PC-3 (cell line): ENCODE data around the gene MFAP2. TPM values are rescaled to one million over a fixed set of nuclear protein-coding genes. Genes with fewer than 3 reads are reported as not detected.

Source experiments
- ATAC-seq: fragments of 200-7000 bp; cut with Tn5 transposase; 2 replicates; pipeline ENCODE4 v1.9.1; 2020; ENCODE audit warnings: mild to moderate bottlenecking, moderate library complexity
- BruUV-seq: library from RNA; stranded (reverse); fragments of 400-500 nt; replicated peaks from 2 replicates; lab custom pipeline; 2021; lab: Mats Ljungman, UMichigan
- CTCF ChIA-PET: fragments of 300-600 bp; sonication (Branson Sonifier 250); formaldehyde crosslinking; loops from one replicate; lab custom pipeline; 2022; ENCODE audit warnings: antibody characterized with exemption; lab: Charles Lee
- POLR2A ChIA-PET: fragments of 300-600 bp; sonication (Branson Sonifier 250); formaldehyde crosslinking; loops from one replicate; lab custom pipeline; 2022; ENCODE audit warnings: antibody characterized with exemption; ENCODE audit not compliant: unreplicated experiment; lab: Charles Lee
- DNase-seq: peaks from one replicate; pipeline ENCODE4 v3.0.0-alpha.2; 2015
- H2AFZ ChIP-seq: fragments of 300-600 bp; sonication (generic); 2 replicates; pipeline ENCODE4 v1.6.0; 2016; ENCODE audit warnings: antibody characterized with exemption, low read length
- H3F3A ChIP-seq: fragments of 300-600 bp; sonication (generic); one replicate; pipeline ENCODE4 v1.6.0; 2017; ENCODE audit warnings: antibody characterized with exemption, low read length, control low read depth, mild to moderate bottlenecking; ENCODE audit not compliant: unreplicated experiment
- H3K27ac ChIP-seq: fragments of 300-600 bp; sonication (generic); 2 replicates; pipeline ENCODE4 v1.5.1; 2016; ENCODE audit warnings: mild to moderate bottlenecking, low read length
- H3K27me3 ChIP-seq: fragments of 300-600 bp; sonication (generic); 2 replicates; pipeline ENCODE4 v1.6.1; 2016; ENCODE audit warnings: low read length, mixed read lengths
- H3K36me3 ChIP-seq: fragments of 300-600 bp; sonication (generic); 2 replicates; pipeline ENCODE4 v1.6.1; 2016; ENCODE audit warnings: low read depth, mixed run types, low read length, mixed read lengths
- H3K4me1 ChIP-seq: fragments of 300-600 bp; sonication (generic); 2 replicates; pipeline ENCODE4 v1.5.1; 2016; ENCODE audit warnings: low read length; ENCODE audit not compliant: insufficient read depth
- H3K4me2 ChIP-seq: fragments of 300-600 bp; sonication (generic); 2 replicates; pipeline ENCODE4 v1.6.0; 2016; ENCODE audit warnings: low read length
- H3K4me3 ChIP-seq: fragments of 300-600 bp; sonication (generic); 2 replicates; pipeline ENCODE4 v1.5.1; 2016; ENCODE audit warnings: mild to moderate bottlenecking, low read length, mixed read lengths
- H3K79me2 ChIP-seq: fragments of 300-600 bp; sonication (generic); 2 replicates; pipeline ENCODE4 v1.6.1; 2017; ENCODE audit warnings: low read length, mixed read lengths
- H3K9ac ChIP-seq: fragments of 300-600 bp; sonication (generic); 2 replicates; pipeline ENCODE4 v1.6.0; 2016; ENCODE audit warnings: mild to moderate bottlenecking, low read length
- H3K9me2 ChIP-seq: fragments of 300-600 bp; sonication (generic); replicated peaks from 2 replicates; pipeline ENCODE4 v1.6.1; 2016; ENCODE audit warnings: mixed run types, low read length, mixed read lengths
- H3K9me3 ChIP-seq: fragments of 300-600 bp; sonication (generic); 2 replicates; pipeline ENCODE4 v1.6.1; 2016; ENCODE audit warnings: low read length, mixed read lengths
- H4K20me1 ChIP-seq: fragments of 300-600 bp; sonication (generic); 2 replicates; pipeline ENCODE4 v1.6.1; 2016; ENCODE audit warnings: low read length, mixed read lengths
- EZH2 ChIP-seq: fragments of 300-600 bp; sonication (generic); IDR thresholded peaks from one replicate; pipeline ENCODE4 v1.6.1; 2017; ENCODE audit warnings: antibody characterized with exemption, mild to moderate bottlenecking, low read length; ENCODE audit not compliant: unreplicated experiment
- EZH2phosphoT487 ChIP-seq: fragments of 300-600 bp; sonication (generic); IDR thresholded peaks from 2 replicates; pipeline ENCODE4 v1.6.1; 2018; ENCODE audit warnings: mild to moderate bottlenecking, antibody characterized with exemption, low read length, borderline replicate concordance
- intact Hi-C: fragments of 100-400 bp; cut with micrococcal nuclease; formaldehyde crosslinking; loops from 2 replicates; pipeline ENCODE4 v1.9.0; 2023
- total RNA-seq: library from RNA; depleted of rRNA; stranded (reverse); fragments of >200 nt; gene quantifications from 2 replicates; pipeline ENCODE4 v1.2.3, GENCODE V29; 2014
- TF ChIP-seq, protein P1 (sequence below): fragments of 300-600 bp; sonication (generic); conservative IDR thresholded peaks from 2 replicates; pipeline ENCODE4 v1.5.1; 2017; ENCODE audit warnings: antibody characterized with exemption, low read depth, mild to moderate bottlenecking, low read length

MFAP2 gene
- total RNA-seq, 1 experiment from 2014 or later = 1.8 TPM

DNA sequence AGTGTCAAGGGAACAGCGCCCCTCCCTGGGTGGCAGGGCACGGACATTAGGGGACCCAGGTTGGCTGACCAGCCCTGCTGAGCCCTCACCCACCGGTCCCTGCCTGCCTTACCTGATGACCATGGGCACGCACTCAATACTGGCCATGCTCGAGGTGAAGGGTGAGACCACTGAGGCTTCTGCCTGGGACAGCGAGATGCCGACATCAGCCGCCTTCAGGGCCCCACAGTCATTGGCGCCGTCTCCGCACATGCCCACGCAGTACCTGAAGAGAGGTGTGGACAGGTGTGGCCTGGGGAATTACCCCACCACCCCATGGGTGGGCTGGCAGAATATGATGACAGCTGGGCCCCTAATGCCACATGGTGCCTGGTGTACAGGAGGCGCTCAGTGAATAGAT is 7.8 kb upstream of the MFAP2 start:
- H3F3A ChIP-seq = no peaks in the 10 kb centered on the region
- intact Hi-C loops = no loop called here
- H3K4me2 ChIP-seq = no peak overlapping the region
- H4K20me1 ChIP-seq = no peaks in the 10 kb centered on the region
- POLR2A ChIA-PET = no interaction called here
- H3K4me3 ChIP-seq = no peak overlapping the region
- no peak overlapping the region for H3K9ac ChIP-seq
- TF ChIP-seq EZH2phosphoT487 (no peak), EZH2 (no peak)
- TF ChIP-seq, protein P1, sequence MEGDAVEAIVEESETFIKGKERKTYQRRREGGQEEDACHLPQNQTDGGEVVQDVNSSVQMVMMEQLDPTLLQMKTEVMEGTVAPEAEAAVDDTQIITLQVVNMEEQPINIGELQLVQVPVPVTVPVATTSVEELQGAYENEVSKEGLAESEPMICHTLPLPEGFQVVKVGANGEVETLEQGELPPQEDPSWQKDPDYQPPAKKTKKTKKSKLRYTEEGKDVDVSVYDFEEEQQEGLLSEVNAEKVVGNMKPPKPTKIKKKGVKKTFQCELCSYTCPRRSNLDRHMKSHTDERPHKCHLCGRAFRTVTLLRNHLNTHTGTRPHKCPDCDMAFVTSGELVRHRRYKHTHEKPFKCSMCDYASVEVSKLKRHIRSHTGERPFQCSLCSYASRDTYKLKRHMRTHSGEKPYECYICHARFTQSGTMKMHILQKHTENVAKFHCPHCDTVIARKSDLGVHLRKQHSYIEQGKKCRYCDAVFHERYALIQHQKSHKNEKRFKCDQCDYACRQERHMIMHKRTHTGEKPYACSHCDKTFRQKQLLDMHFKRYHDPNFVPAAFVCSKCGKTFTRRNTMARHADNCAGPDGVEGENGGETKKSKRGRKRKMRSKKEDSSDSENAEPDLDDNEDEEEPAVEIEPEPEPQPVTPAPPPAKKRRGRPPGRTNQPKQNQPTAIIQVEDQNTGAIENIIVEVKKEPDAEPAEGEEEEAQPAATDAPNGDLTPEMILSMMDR = no peak
- no peaks in the 10 kb centered on the region for H3K9me2 ChIP-seq
- BruUV-seq = no TSS peak
- H3K27me3 ChIP-seq = no peaks in the 10 kb centered on the region
- H3K36me3 ChIP-seq = no peaks in the 10 kb centered on the region
- H3K4me1 ChIP-seq = peaks cover 21% of the 10 kb centered on the region
- no peak for DNase-seq
- CTCF ChIA-PET = no interaction called here
- no peaks in the 10 kb centered on the region for H3K79me2 ChIP-seq
- no peak for ATAC-seq
- H3K9me3 ChIP-seq = no peaks in the 10 kb centered on the region
- H2AFZ ChIP-seq = no peak overlapping the region
- H3K27ac ChIP-seq = no peak overlapping the region

DNA sequence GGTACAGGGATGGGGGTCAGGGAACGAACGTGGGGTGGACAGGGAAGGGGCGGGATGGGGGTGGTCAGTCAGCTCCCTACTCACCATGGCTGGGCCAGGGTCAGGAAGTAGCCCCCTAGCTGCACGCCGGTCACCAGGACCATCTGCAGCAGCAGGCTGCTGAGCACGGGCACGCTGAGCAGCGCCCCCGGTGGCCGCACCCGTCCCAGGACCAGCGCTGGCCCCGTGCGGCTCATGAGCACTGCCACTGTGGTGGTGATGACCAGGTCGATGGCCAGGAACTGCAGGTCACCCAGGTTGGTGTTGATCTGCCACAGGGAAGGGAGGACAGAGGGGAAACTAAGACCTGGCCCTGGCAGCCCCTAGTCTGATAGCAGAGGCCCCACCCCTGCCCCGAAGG is 6.5 kb upstream of the MFAP2 start:
- no peaks in the 10 kb centered on the region for H4K20me1 ChIP-seq
- no peaks in the 10 kb centered on the region for H3K9me3 ChIP-seq
- H3K27ac ChIP-seq = no peak overlapping the region
- no peak overlapping the region for H3K4me3 ChIP-seq
- POLR2A ChIA-PET = no interaction called here
- H3K4me2 ChIP-seq = no peak overlapping the region
- H2AFZ ChIP-seq = no peak overlapping the region
- H3K27me3 ChIP-seq = no peaks in the 10 kb centered on the region
- CTCF ChIA-PET = interaction anchor here (0.9 to 1.0 kb wide), 2 partner anchors 17 to 26 kb away, joined by 3 read pairs; no protein-coding TSS in a partner anchor
- H3K9me2 ChIP-seq = no peaks in the 10 kb centered on the region
- BruUV-seq = no TSS peak
- DNase-seq (no peak), ATAC-seq (no peak)
- no peak overlapping the region for H3K9ac ChIP-seq
- H3F3A ChIP-seq = no peaks in the 10 kb centered on the region
- H3K4me1 ChIP-seq = peaks cover 31% of the 10 kb centered on the region
- H3K36me3 ChIP-seq = no peaks in the 10 kb centered on the region
- no peaks in the 10 kb centered on the region for H3K79me2 ChIP-seq
- TF ChIP-seq, protein P1 = peak; percentile 59
- no peak for TF ChIP-seq EZH2phosphoT487
- intact Hi-C loops = no loop called here

DNA sequence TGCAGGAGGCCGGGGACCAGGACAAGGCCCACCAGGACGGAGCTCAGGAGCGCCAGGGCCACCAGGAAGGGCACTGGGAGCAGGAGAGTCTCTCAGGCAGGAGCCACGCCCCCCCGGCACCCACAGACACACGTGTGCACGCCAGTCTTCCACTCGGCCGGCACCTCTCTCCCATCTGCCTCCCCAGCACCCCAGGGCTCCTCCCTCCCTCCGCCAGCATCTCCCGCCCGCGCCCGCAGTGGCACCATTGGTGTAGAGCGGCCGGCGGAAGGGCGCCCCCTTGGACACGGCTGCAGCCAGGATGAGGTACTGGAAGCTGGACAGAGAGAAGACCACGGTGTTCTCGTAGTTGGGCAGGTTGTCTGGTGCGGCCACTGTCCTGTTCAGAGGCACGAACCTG is 6.1 kb upstream of the MFAP2 start:
- no peak overlapping the region for H3K27ac ChIP-seq
- no TSS peak for BruUV-seq
- no peak overlapping the region for H2AFZ ChIP-seq
- H3K79me2 ChIP-seq = no peaks in the 10 kb centered on the region
- no peak for TF ChIP-seq EZH2
- no peak for TF ChIP-seq EZH2phosphoT487
- TF ChIP-seq, protein P1 = no peak
- no peaks in the 10 kb centered on the region for H3F3A ChIP-seq
- ChIA-PET POLR2A (no interaction called here), CTCF (interaction anchor here (0.9 to 1.0 kb wide), 2 partner anchors 17 to 26 kb away, joined by 3 read pairs; no protein-coding TSS in a partner anchor)
- H3K4me1 ChIP-seq = peaks cover 35% of the 10 kb centered on the region
- no peak overlapping the region for H3K4me2 ChIP-seq
- H3K9me2 ChIP-seq = no peaks in the 10 kb centered on the region
- intact Hi-C loops = no loop called here
- no peaks in the 10 kb centered on the region for H4K20me1 ChIP-seq
- no peak overlapping the region for H3K4me3 ChIP-seq
- no peaks in the 10 kb centered on the region for H3K36me3 ChIP-seq
- ATAC-seq (no peak), DNase-seq (no peak)
- no peak overlapping the region for H3K9ac ChIP-seq
- H3K9me3 ChIP-seq = no peaks in the 10 kb centered on the region
- no peaks in the 10 kb centered on the region for H3K27me3 ChIP-seq
